ENCODE results near the gene PCSK7.
"Not testable (repeated sequence)": the region's sequence is repeated elsewhere in the genome, so short reads cannot be mapped to it uniquely, and the experiment has no call there.

Gene PCSK7

DNA sequence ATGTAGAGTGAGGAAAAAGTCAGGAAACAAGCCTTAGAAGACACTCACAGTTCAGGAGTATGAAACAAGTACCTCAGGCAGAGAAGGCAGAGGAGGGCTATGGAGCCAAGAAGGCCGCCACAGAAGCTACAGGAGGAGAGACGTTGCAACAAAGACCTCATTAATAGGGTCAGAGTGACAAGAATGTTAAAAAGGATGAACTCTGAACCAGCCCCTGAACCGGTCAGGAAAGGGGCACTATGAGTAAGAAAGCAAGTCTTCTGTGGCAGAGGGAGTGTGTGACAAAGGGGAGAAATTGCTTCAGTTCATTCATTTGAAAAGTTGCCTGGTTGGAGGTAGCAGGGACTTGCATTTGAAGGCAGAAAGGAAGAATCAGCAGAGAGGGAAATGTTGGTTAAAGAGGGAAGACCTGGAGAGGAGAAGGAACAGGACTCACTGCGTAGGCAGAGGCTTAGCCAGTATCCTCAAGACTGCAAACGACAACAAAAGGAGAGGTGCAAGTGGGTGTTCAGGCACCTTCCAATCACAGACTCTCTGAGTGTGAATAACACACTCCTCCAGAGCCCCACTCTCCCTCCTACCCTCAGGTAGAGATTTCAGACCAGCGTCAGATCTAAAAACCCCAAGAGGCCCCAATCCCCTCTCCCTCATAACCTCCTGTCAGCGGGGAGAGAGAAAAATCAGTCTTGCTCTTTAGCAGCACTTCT lies 17.3 kb downstream of the PCSK7 start:
- no peak for DNase-seq

- no peak for DNase-seq
Observed at GRCh38 chr11:117212697-117213355, 19.0 kb downstream of the PCSK7 start.

DNA sequence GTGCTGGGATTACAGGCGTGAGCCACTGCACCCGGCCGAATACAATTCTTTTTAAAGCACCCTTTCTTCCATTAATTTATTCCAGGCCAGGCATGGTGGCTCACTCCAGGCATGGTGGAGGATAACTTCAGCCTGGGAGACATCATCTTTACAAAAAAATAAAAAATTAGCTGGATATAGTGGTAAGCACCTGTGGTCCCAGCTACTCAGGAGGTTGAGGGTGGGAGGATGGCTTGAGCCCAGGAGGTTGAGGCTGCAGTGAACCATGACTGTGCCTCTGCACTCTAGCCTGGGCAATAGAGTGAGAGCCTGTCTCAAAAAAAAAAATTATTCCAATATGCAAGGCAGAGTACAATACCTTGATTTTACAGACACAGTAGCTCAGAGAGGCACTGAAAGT lies 21.3 kb downstream of the PCSK7 start:
- DNase-seq, result no peak

GRCh38 chr11:117209351-117210125 lies 22.3 kb downstream of the PCSK7 start:
- DNase-seq, result not testable (repeated sequence)

- DNase-seq, result not testable (repeated sequence)
Observed at GRCh38 chr11:117208710-117209109, 23.2 kb downstream of the PCSK7 start.

DNA sequence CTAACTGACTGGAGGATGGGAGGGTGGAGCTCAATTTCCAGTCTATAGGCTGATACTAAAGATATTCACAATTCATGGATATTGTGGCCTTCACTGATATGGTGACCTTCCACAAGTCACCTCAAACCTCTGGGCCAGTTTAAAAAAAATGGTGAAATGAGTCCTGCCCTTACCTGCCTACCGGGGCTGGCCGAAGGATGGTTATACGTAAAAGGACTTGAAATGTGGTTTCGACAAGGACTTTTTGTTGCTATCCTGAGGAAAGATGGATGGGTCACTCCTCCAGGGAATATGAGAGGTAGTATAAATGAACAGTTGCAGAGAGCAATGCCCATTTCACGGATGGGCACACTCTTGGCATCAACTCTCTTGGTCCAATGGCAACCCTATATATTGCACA lies 24.4 kb downstream of the PCSK7 start:
- DNase-seq, result not testable (repeated sequence)

DNA sequence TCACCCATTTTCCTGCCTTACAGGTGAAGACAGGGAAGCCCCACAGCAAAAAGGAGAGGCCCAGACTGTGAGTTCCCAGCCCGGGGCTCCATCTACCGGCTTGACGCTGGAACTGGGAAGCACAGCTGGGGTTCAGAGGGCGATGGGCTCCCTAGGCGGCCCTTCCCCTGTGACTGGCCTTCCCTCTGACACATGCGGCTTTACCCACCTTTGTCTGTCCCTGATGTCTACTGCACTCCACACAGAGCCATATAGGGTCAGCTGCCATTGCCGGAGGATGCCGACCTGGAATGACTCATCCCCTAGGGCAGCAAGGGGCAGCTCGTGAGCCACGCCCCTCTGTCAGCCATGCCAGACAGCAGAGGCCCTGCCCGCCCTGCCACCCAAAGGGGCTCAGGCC lies 25.0 kb downstream of the PCSK7 start:
- not testable (repeated sequence) for DNase-seq

DNA sequence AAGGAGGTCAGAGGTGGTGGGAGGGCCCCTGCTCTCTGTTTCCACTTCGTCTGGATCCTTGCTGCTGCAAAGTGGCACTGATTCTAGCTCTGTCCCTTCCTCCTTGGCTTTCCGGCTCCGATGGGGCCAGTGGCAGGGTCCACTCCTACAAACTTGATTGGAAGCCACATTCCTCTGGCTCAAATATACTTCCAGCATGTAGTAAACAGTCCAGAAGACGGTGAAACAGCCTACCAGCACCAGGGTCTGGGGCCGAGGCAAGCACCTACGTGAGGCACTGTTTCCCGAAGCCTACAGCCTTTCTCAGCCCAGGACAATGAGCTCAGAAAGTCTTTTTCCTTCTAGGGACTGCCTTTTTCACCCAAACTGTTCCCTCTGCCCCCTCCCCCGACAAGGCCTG lies 25.8 kb downstream of the PCSK7 start:
- not testable (repeated sequence) for DNase-seq

- no peak for DNase-seq
Observed at GRCh38 chr11:117205211-117205818, 26.6 kb downstream of the PCSK7 start.

DNA sequence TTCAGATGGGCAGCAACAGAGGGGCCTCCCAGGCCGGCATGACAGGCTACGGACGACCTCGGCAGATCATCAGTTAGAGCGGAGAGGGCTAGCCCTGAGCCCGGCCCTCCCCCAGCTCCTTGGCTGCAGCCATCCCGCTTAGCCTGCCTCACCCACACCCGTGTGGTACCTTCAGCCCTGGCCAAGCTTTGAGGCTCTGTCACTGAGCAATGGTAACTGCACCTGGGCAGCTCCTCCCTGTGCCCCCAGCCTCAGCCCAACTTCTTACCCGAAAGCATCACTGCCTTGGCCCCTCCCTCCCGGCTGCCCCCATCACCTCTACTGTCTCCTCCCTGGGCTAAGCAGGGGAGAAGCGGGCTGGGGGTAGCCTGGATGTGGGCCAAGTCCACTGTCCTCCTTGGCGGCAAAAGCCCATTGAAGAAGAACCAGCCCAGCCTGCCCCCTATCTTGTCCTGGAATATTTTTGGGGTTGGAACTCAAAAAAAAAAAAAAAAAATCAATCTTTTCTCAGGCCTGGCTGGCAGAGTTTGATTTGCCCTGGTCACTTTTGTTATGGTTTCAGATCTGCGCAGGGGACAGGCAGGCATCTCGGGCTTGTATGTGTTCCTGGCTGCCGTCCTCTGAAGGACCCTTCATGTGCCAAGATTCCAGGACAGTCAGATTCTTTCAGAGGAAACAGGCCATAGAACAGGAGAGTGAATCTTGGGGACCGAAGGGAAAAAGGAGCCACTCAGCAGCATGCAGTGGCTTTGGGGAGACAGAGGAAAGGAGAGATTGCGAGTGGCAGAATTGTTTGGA lies 27.4 kb downstream of the PCSK7 start:
- no peak for DNase-seq

- no peak for DNase-seq
Observed at GRCh38 chr11:117203069-117203407, 28.8 kb downstream of the PCSK7 start.

- no peak for DNase-seq
Observed at GRCh38 chr11:117202386-117203068, 29.3 kb downstream of the PCSK7 start.

- DNase-seq, result no peak
Observed at GRCh38 chr11:117201658-117202305, 30.1 kb downstream of the PCSK7 start.

- DNase-seq, result no peak
Observed at GRCh38 chr11:117200813-117201657, 30.8 kb downstream of the PCSK7 start.

DNA sequence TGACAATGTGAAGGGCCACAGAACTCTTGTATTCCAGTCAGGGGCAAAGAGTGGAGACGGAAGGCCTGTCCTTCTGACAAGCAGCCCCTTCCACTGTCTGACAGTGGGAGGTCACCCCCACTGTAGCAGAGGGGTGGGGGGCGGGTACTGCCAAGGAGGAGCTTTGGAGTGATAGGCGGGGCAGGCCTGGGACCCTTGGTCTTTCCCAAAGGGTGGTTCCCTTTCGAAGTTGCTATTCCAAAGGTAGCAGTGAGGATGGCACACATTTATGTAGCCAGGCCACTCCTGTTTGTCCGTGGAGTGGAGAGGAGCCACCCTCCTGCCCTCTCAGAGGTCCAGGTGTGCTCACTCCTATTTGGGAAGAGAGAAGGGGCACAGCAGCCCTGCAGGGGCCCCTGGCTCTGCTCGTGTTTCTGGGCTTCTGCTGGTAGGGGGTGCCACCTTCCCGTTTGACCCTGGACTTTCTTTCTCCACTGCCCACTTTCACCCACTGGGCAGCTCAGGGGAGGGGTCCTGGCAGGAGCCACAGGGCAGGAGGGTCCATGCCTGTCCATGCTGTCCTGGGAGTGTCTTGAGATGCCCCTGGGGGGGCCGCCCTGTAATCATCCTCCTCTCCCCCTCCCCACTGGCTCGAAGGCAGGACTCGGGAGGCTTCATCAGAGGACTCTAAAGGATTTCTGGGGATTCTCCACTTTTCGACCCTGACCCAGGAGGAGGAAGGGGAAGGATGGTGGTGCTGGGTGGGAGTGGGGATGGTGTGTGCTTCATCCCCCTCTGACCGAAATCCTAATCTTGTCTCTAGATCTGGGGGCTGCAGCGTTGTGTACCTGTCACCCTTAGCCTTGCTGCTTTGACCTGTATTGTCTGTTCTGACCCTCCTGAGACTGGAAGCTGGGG lies 31.7 kb downstream of the PCSK7 start:
- DNase-seq, result no peak

- no peak for DNase-seq
Observed at GRCh38 chr11:117199053-117199915, 32.6 kb downstream of the PCSK7 start, which contains the start of gene TAGLN. Gene TAGLN, plus strand, starts transcription at chr11:117199370. Its CDS starts 3,644 bp downstream, at chr11:117203014.

GRCh38 chr11:117198613-117199012 lies 33.3 kb downstream of the PCSK7 start:
- no peak for DNase-seq

All from NCI-H1436 treated with DMSO at 0.1 percent for 48 hours (cell line).